HepG2 (cell line): ENCODE measurements around the gene SRGAP3. TPM values are rescaled to one million over a fixed set of nuclear protein-coding genes. Genes with fewer than 3 reads are reported as not detected.

Experiments
- ATAC-seq: fragments of 200-7000 bp; cut with Tn5 transposase; 3 replicates; pipeline ENCODE4 v1.9.1; 2020; ENCODE audit warnings: mild to moderate bottlenecking, moderate library complexity
- BruUV-seq: library from RNA; stranded (reverse); fragments of 400-500 nt; replicated peaks from 2 replicates; lab custom pipeline; 2021; lab: Mats Ljungman, UMichigan
- CTCF ChIA-PET: fragments of 300-600 bp; formaldehyde crosslinking; extraction: SDS; loops from one replicate; lab custom pipeline; 2021; ENCODE audit warnings: low total read pairs, inconsistent platforms, low intra/inter-chr PET ratio; lab: Yijun Ruan, JAX
- POLR2A ChIA-PET: fragments of 350-600 bp; sonication (Branson Sonifier 250); formaldehyde crosslinking; loops from one replicate; lab custom pipeline; 2020; ENCODE audit warnings: antibody characterized with exemption, inconsistent platforms; lab: Yijun Ruan, JAX
- DNase-seq: peaks from one replicate; pipeline ENCODE4 v3.0.0-alpha.2; 2015; ENCODE audit warnings: low spot score
- FAIRE-seq: peaks from 3 replicates; lab custom pipeline; 2011; peaks lifted over from hg19 to GRCh38; lab: Jason Lieb, UNC
- H2AFZ ChIP-seq: one replicate; pipeline ENCODE4 v1.6.1; 2011; ENCODE audit warnings: low read length, inconsistent platforms
- H3K27ac ChIP-seq: fragments of 300-600 bp; 3 replicates; pipeline ENCODE4 v1.8.0; 2011; ENCODE audit warnings: mixed run types, mild to moderate bottlenecking, mixed read lengths, low read length, inconsistent platforms; ENCODE audit not compliant: insufficient read depth; ENCODE audit errors: extremely low read length
- H3K27me3 ChIP-seq, 2 experiments: fragments of 200-600 bp in 1 of 2; 2 replicates in 1 of 2; 3 replicates in 1 of 2; pipeline versions ENCODE4 v1.6.0 to v1.8.0; 2011; ENCODE audit warnings: low read length in 2 of 2, mild to moderate bottlenecking in 2 of 2, moderate library complexity in 2 of 2, inconsistent platforms in 1 of 2; ENCODE audit not compliant: insufficient read depth in 2 of 2, control insufficient read depth in 1 of 2
- H3K36me3 ChIP-seq, 2 experiments: fragments of 200-600 bp in 1 of 2; replicated peaks in 1 of 2; 2 replicates in 1 of 2; 3 replicates in 1 of 2; pipeline versions ENCODE4 v1.5.1 to v1.8.0; 2011; ENCODE audit warnings: low read length in 2 of 2, inconsistent platforms in 1 of 2; ENCODE audit not compliant: insufficient read depth in 2 of 2, control insufficient read depth in 1 of 2
- H3K4me1 ChIP-seq: 2 replicates; pipeline ENCODE4 v1.5.1; 2012; ENCODE audit warnings: low read length, inconsistent platforms; ENCODE audit not compliant: insufficient read depth
- H3K4me2 ChIP-seq: 2 replicates; pipeline ENCODE4 v1.6.0; 2011; ENCODE audit warnings: low read depth, low read length, inconsistent platforms
- H3K4me3 ChIP-seq, 3 experiments: fragments of 200-600 bp in 1 of 3; sonication (generic), shearing (Covaris generic) in 1 of 3; replicated peaks in 1 of 3; 2 replicates each; pipeline ENCODE4 v1.5.1; 2011 to 2016; ENCODE audit warnings: low read length in 3 of 3, inconsistent platforms in 2 of 3, low read depth in 2 of 3, mild to moderate bottlenecking in 2 of 3, control low read depth in 1 of 3, mixed read lengths in 1 of 3; ENCODE audit not compliant: insufficient read depth in 1 of 3
- H3K79me2 ChIP-seq: one replicate; pipeline ENCODE4 v1.6.1; 2011; ENCODE audit warnings: low read length, inconsistent platforms; ENCODE audit not compliant: insufficient read depth
- H3K9ac ChIP-seq: 2 replicates; pipeline ENCODE4 v1.6.0; 2011; ENCODE audit warnings: mild to moderate bottlenecking, low read depth, low read length, inconsistent platforms; ENCODE audit not compliant: insufficient read depth
- H3K9me3 ChIP-seq: 2 replicates; pipeline ENCODE4 v1.5.1; 2012; ENCODE audit warnings: mild to moderate bottlenecking, low read length
- H4K20me1 ChIP-seq: 2 replicates; pipeline ENCODE4 v1.6.0; 2011; ENCODE audit warnings: inconsistent platforms, mild to moderate bottlenecking, low read length, moderate library complexity; ENCODE audit not compliant: insufficient read depth
- EP300 ChIP-seq, 3 experiments: sonication (generic) in 1 of 3; formaldehyde crosslinking in 1 of 3; IDR thresholded peaks; 2 replicates each; pipeline versions ENCODE4 v1.5.1 to v1.6.1; 2011 to 2020; ENCODE audit warnings: low read depth in 2 of 3, low read length in 2 of 3, borderline replicate concordance in 1 of 3, improper control_type of control experiment in 1 of 3, mild to moderate bottlenecking in 1 of 3, missing genetic modification reagents in 1 of 3, moderate library complexity in 1 of 3
- MAFK ChIP-seq, 2 experiments: IDR thresholded peaks in 1 of 2; conservative IDR thresholded peaks in 1 of 2; 2 replicates each; pipeline ENCODE4 v1.6.1; 2011; ENCODE audit warnings: improper control_type of control experiment in 2 of 2, low read length in 2 of 2
- PHF8 ChIP-seq: sonication (generic); formaldehyde crosslinking; IDR thresholded peaks from 2 replicates; pipeline ENCODE4 v1.5.0; 2020; ENCODE audit warnings: missing genetic modification reagents
- SMYD3 ChIP-seq: sonication (generic); formaldehyde crosslinking; IDR thresholded peaks from 2 replicates; pipeline ENCODE4 v1.8.1; 2023; ENCODE audit warnings: mild to moderate bottlenecking, missing genetic modification reagents
- ZNF207 ChIP-seq: fragments of 450-650 bp; IDR thresholded peaks from 2 replicates; pipeline ENCODE4 v1.6.1; 2016; ENCODE audit warnings: antibody characterized with exemption, borderline replicate concordance
- ZNF619 ChIP-seq: sonication (generic); formaldehyde crosslinking; IDR thresholded peaks from 2 replicates; pipeline ENCODE4 v1.4.0; 2020; ENCODE audit warnings: mild to moderate bottlenecking, missing genetic modification reagents
- ZNF678 ChIP-seq: sonication (generic); formaldehyde crosslinking; IDR thresholded peaks from 2 replicates; pipeline ENCODE4 v1.4.0; 2020; ENCODE audit warnings: mild to moderate bottlenecking, missing genetic modification reagents
- ZNF709 ChIP-seq: sonication (generic); formaldehyde crosslinking; IDR thresholded peaks from 2 replicates; pipeline ENCODE4 v1.5.0; 2020; ENCODE audit warnings: mild to moderate bottlenecking, missing genetic modification reagents
- ZNF768 ChIP-seq: sonication (generic); formaldehyde crosslinking; IDR thresholded peaks from 2 replicates; pipeline ENCODE4 v1.4.0; 2020; ENCODE audit warnings: missing genetic modification reagents
- WGBS: methylation state at CpG from one replicate; pipeline ENCODE4 v1.1.6; 2017; ENCODE audit warnings: low lambda C conversion rate; 5-methylcytosine and 5-hydroxymethylcytosine counted together
- in situ Hi-C: cut with HindIII; loops from 2 replicates; pipeline ENCODE4 v1.10.0; 2017; ENCODE audit warnings: low pct_unique_long_range_greater_than_20kb; ENCODE audit not compliant: extremely low pct_ligation_motif_present
- intact Hi-C: fragments of 100-400 bp; cut with micrococcal nuclease; formaldehyde crosslinking; loops from one replicate; pipeline ENCODE4 v1.10.0; 2022; ENCODE audit not compliant: unreplicated experiment
- polyA plus RNA-seq, 8 experiments: library from polyadenylated mRNA; depleted of rRNA in 3 of 8; stranded (reverse) in 7 of 8; unstranded in 1 of 8; fragments of >200 nt; fragmentation: Illumina TruSeq in 4 of 8; extraction: Trizol in 4 of 8; gene quantifications; 2 replicates each; pipeline versions ENCODE4 v1.2.1 to v1.2.3, GENCODE V29; 2011 to 2016; ENCODE audit warnings: low read depth in 4 of 8, missing spikeins in 1 of 8, mixed read lengths in 1 of 8; ENCODE audit not compliant: insufficient read depth in 1 of 8
- total RNA-seq, 5 experiments: library from RNA; depleted of rRNA; stranded (reverse); fragments of >200 nt; fragmentation: Illumina TruSeq; extraction: Trizol; gene quantifications; 2 replicates each; pipeline ENCODE4 v1.2.3, GENCODE V29; 2016; ENCODE audit warnings: low read depth in 1 of 5
- TF ChIP-seq, protein P1 (sequence below): sonication (generic); formaldehyde crosslinking; IDR thresholded peaks from 2 replicates; pipeline ENCODE4 v1.4.0; 2020; ENCODE audit warnings: mild to moderate bottlenecking, missing genetic modification reagents
- TF ChIP-seq, protein P2 (sequence below): sonication (generic); formaldehyde crosslinking; IDR thresholded peaks from 2 replicates; pipeline ENCODE4 v1.4.0; 2020; ENCODE audit warnings: missing genetic modification reagents, mild to moderate bottlenecking, borderline replicate concordance

SRGAP3 gene
- total and polyA plus RNA-seq, 2 of the 13 experiments (the other 11 are each of a cell fraction or from before 2014, with no cell fraction given), result 1.2 to 1.4 TPM

DNA sequence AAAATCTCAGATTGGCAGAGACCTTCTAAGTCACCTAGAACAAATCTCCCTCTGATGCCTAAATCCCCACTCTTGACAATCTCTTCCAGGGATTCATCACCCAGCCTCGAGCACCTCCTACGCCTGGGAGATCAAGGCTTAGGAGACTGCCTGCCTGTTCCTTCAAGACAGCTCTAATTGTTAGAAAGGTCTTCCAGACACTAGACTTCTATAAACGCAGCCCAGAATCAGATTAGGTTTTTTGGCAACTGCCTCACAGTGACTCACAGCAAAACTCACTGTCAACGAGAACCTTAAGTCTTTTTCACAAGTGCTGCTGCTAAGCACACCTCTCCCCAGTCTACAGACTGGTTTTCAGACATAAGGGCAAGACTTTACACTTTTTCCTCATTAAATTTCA lies 23.1 kb downstream of the SRGAP3 start:
- Histone ChIP-seq H4K20me1 (no peaks in the 10 kb centered on the region), H3K4me3 (no peak overlapping the region), H3K79me2 (no peaks in the 10 kb centered on the region), H3K27me3 (no peaks in the 10 kb centered on the region), H3K4me1 (no peaks in the 10 kb centered on the region), H2AFZ (no peak overlapping the region)
- no peak for ATAC-seq
- intact Hi-C loops, result no loop called here
- no TSS peak for BruUV-seq
- POLR2A ChIA-PET, result no interaction called here
- DNase-seq, result no peak
- CTCF ChIA-PET, result no interaction called here
- WGBS, result 25% methylated on average over 4 of the region's 4 CpGs
- no peak for TF ChIP-seq MAFK (conservative IDR thresholded peaks at IDR 0.05 in 1 of 2, IDR thresholded peaks at IDR 0.05 in 1 of 2; ENCODE audit: low read length in 2 of 2)
- TF ChIP-seq ZNF619, result no peak
- no peak for TF ChIP-seq SMYD3 (CRISPR knock-in tag)
- TF ChIP-seq, protein P1, sequence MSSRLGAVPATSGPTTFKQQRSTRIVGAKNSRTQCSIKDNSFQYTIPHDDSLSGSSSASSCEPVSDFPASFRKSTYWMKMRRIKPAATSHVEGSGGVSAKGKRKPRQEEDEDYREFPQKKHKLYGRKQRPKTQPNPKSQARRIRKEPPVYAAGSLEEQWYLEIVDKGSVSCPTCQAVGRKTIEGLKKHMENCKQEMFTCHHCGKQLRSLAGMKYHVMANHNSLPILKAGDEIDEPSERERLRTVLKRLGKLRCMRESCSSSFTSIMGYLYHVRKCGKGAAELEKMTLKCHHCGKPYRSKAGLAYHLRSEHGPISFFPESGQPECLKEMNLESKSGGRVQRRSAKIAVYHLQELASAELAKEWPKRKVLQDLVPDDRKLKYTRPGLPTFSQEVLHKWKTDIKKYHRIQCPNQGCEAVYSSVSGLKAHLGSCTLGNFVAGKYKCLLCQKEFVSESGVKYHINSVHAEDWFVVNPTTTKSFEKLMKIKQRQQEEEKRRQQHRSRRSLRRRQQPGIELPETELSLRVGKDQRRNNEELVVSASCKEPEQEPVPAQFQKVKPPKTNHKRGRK (CRISPR knock-in tag), result no peak
- TF ChIP-seq ZNF207, result no peak
- TF ChIP-seq PHF8 (CRISPR knock-in tag), result no peak
- TF ChIP-seq ZNF709 (CRISPR knock-in tag), result no peak
- TF ChIP-seq, protein P2, sequence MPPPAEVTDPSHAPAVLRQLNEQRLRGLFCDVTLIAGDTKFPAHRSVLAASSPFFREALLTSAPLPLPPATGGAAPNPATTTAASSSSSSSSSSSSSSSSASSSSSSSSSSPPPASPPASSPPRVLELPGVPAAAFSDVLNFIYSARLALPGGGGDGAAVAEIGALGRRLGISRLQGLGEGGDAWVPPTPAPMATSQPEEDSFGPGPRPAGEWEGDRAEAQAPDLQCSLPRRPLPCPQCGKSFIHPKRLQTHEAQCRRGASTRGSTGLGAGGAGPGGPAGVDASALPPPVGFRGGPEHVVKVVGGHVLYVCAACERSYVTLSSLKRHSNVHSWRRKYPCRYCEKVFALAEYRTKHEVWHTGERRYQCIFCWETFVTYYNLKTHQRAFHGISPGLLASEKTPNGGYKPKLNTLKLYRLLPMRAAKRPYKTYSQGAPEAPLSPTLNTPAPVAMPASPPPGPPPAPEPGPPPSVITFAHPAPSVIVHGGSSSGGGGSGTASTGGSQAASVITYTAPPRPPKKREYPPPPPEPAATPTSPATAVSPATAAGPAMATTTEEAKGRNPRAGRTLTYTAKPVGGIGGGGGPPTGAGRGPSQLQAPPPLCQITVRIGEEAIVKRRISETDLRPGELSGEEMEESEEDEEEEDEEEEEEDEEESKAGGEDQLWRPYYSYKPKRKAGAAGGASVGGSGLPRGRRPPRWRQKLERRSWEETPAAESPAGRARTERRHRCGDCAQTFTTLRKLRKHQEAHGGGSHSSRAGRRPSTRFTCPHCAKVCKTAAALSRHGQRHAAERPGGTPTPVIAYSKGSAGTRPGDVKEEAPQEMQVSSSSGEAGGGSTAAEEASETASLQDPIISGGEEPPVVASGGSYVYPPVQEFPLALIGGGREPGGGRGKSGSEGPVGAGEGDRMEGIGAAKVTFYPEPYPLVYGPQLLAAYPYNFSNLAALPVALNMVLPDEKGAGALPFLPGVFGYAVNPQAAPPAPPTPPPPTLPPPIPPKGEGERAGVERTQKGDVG (CRISPR knock-in tag), result no peak
- TF ChIP-seq EP300 (IDR thresholded peaks at IDR 0.05; ENCODE audit: low read depth in 2 of 2, low read length in 2 of 2), result no peak
- no peak for TF ChIP-seq EP300 (CRISPR knock-in tag; IDR thresholded peaks at IDR 0.05; ENCODE audit: borderline replicate concordance)
- no peak for TF ChIP-seq ZNF768 (CRISPR knock-in tag)
- no peak for TF ChIP-seq ZNF678
- TF ChIP-seq, all 625 proteins: peak for 0
- no peak overlapping the region for H3K27ac ChIP-seq
- in situ Hi-C loops, result no loop called here
- H3K9ac ChIP-seq, result no peak overlapping the region
- no peaks in the 10 kb centered on the region for H3K36me3 ChIP-seq
- H3K9me3 ChIP-seq, result no peaks in the 10 kb centered on the region
- no peak overlapping the region for H3K4me2 ChIP-seq
- no peak for FAIRE-seq
